GM19043 (cell line): ENCODE results near the gene MEGF6.

Experiments
- ATAC-seq: cut with Tn5 transposase; IDR thresholded peaks from one replicate; pipeline ENCODE4 v1.9.1; 2021; ENCODE audit warnings: low read depth; ENCODE audit not compliant: unreplicated experiment

MEGF6 gene

DNA sequence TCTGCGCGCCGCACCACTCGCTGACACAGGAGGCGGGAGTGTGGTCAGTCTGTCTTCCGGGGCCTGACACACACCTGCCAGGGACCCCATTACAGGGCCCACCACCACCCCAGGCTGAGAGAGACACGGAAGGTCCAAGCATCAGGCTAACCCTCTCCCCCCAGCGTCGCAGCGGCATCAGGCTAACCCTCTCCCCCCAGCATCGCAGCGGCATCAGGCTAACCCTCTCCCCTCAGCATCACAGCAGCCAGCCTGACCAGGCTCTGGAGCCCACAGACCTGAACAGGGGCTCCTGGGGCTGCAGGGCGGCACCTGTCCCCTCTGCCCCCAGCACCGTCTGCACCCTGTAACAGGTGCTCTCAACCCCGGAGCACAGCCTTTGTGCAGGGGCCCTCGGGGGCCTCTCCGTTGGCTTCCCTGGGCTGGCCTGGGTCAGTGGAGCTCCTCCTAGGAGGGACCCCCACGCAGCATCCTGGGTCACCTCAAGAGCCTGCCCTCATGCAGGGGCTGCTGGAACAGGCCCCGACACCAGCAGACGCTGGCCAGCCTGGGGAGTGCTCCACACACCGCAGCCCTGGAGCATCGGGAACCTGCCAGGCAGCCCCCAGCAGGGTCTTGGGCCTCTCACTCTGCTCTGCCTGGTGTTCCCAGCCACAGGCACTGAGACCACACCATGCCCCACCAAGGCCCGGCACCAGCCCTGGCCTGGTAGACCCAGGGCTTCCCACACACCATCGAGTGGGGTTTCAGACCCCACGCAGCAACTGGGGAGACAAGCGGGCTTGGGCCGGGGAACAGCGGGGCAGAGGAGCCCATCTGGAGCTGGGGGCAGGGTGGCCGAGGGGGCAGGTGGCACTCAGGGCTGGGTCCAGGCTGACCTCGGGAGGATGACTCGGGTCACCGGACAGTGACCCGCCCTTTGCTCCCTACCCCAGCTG is 67.0 kb downstream of the MEGF6 start:
- ATAC-seq: no peak

DNA sequence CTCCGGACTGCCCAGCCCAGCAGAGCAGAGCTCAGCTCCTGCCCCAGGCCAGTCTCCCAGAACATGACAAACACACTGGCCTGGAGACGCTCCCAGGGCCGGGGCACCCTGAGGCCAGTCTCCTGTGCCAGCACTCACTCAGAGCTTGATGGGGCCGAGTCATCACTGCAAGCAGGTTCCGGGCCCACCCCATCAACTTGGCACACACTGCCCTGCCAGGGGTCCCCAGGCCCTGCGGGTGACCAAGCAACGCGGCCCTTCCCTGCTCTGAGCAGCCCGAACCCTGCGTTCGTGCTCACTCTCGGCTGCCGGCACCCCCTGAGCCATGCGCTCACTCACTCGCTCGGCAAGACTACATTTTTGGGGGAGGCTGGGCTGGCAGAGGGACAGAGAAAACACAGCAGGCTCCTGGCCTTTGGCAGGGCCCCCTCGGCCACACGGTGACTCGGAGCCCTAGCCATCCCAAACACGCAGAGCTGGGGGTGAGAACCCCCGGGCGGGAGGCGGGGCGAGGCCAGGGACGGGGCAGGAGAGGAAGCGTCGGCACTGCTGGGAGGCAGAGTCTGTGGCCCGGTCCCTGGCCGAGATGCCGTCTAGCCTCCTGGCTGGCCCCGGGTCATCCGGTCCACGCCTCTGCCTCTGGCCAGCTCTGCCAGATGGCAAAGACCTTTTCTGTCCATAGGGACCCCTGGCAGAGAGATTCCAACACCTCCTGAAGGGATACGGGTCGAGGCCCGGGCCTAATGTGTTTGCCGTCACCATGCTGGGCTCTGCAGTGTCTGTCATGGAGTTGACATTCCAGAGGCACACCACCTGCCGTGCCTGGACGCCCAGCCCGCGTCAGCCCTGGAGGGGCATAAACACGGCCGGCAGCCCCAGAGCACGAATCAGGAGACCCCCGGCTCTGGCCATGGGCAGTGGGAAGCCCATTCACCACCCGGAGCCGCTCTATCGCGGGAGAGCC is 68.0 kb downstream of the MEGF6 start:
- ATAC-seq: no peak

DNA sequence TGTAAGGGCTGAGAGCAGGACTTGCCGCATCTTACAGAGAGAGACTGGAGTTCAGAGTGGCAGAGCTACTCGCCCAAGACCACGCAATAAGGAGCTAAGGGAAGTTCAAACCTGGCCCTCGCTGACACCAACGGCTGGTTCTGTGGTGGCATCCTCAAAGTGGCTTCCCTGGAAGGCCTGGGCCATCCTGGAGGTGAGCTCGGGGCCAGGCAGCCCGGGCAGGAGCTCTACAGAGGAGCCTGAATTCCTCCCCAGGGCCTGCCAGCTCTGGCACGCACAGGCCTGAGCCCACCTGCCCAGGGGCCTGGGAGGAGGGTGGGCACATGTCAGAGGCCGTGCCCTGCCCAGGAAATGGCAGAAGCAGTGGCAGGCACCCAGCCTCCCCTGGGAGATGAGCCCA is 68.6 kb downstream of the MEGF6 start:
- ATAC-seq: no peak

DNA sequence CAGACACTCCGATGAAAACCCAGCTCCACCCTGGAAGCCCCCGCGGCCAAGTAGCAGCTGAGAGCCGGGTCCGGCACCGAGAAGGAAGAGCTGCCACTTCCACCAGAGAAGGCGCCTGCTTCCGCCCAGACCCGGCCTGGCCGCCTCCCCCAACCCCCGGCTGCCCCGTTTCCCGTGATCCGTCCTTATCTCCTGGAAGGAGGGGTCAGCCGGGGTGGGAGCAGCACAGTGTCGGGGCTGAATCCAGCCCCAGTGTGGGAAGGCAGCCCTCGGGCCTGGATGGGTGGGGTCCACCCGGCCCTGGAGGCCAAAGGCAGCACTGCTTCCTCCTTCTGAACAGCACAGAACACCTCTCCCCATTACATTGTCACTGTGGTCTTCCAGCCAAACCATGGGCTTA is 69.4 kb downstream of the MEGF6 start:
- ATAC-seq: no peak

DNA sequence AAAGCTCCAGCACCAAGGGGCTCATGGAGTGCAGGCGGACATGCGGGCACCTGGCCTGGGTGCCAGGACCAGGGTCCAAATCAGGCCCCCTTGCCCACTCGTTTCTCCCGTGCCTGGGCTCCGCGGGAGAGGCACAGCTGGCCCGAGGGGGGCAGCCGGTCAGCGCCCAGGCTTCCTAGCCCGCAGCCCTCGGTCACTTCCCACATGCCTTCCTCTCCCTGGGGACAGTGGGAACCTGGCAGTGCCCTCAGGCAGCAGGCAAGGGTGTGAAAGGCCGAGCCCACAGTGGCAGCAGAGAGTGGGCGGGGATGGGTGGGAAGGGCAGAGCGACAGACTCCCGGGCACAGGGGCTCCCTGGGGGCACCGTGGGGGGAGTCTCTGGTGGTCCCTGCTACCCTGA is 69.8 kb downstream of the MEGF6 start:
- no peak for ATAC-seq

DNA sequence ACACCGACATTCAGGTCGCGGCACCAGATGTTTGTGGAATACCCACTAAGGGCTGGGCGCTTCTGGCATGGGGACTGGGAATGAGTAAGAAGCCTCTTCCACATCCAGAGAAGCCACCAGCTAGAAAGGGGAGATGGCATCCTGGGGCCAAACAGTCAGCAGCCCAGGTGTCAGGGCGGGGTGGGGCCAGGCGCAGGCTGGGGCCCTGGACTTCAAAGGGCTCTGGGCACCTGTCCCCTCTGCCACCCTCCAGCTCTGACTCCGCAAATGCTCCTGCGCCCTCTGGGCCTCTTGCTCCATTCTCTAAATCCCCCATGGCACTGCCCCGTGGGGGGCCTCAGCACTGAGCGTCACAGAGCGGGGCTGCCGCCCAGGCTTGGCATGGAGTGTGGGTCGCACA is 70.4 kb downstream of the MEGF6 start:
- ATAC-seq: no peak

DNA sequence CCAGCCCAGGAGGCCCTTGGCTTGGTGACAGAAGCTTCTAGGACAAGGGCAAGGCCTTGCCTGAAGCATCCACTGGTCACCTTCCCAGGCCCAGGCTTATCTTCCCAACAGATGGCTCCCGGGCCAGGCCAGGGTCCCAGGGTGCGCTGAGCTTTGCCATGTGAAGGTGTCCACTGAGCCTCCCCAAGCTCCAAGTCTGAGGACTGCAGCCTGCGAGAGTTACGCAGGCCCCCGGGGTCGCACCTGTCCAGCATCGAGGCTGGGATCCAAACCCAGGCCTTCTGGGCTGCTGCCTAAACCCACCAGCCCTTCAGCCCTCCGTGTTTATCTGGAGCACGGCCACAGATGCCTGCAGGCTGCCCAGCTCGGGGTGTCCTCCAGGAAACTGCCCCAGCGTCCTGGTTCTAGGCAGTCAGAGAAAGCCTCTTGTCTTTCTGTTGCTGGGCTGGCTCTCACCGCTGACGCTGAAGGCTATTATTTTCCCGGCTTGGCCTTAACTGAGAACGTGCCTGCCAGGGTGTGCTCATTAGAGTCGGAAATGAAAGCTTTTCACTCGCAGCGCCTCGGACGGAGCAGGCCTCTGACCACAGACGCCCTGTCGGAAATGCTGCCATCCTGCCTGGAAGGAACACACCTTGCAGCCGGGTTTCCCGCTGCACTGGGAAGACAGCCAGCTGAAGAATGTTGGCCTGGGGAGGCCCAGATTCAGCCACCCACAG is 71.4 kb downstream of the MEGF6 start:
- ATAC-seq: no peak

DNA sequence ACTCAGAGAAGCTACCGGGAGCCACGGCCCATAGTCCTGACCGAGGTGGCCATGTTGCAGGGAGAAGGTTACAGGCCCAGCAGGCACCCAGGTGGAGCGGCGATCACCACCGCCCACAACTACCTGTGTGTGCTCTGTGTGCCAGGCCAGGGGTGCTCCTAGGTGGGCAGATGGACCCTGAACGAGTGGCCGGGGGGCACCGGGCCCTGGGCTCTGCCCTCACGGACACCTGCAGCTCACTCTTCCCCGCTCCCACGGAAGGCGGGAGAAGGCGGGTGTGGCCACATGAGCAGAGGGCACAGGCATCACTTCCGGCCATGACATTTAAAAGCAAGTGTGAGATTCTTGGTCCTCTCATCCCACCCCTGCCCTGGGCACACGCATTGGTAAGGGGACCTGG is 73.9 kb downstream of the MEGF6 start:
- no peak for ATAC-seq

DNA sequence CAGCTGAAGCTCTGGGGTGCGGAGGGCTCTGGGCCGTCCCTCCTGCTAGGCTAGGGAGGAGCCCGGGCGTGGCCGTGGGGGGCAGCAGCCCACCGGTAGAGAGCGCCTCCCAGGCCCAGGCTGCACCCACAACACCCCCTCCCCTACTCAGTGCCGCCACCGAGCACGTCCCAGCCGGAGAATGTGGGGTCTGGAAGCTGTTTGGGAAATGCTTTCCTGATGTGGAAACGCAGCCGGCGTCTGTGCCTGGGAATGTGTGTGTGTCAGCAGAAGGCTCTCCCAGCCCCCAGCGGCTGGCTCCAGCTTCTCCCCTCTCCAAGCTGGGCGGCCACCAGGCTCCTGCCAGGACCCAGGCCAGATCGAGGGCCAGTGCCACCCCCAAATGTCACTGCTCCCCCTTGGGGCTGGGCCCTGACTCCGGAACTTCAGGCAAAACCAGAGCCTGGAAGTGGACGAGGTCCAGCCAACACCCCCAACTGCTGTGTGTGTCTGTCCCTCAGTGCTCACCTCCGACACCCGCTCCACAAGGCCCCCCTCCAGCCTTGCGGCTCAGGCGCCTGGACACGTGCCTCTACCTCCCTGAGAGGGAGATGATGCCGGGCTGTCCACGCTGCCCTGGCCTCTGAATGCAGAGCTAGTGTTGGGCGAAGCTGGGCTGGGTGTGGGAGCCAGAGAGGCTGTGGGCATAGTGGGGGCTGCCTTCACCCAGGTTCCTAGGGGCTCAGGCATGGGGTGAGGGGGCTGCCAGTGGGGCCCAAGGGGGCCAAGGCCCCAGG is 74.7 kb downstream of the MEGF6 start:
- no peak for ATAC-seq

DNA sequence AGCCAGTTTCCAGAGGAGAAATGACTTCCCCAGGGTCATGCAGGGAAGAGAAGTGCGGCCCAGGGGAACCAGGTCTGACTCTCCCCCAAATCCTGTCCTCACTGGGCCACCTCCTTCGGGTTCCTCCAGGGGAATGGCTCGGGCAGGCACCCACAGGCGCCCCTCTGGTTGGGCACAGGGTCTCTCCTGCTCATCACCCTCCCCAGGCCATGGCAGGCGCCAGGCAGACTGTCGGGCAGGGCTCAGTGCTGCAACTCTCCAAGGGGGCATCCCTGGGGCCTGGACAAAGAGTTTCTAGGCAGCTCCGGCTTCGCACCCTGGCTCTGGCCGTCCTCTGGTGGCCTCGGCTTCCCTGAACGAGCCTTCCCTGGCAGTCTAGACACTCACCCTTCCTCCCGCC is 75.6 kb downstream of the MEGF6 start:
- ATAC-seq: no peak

DNA sequence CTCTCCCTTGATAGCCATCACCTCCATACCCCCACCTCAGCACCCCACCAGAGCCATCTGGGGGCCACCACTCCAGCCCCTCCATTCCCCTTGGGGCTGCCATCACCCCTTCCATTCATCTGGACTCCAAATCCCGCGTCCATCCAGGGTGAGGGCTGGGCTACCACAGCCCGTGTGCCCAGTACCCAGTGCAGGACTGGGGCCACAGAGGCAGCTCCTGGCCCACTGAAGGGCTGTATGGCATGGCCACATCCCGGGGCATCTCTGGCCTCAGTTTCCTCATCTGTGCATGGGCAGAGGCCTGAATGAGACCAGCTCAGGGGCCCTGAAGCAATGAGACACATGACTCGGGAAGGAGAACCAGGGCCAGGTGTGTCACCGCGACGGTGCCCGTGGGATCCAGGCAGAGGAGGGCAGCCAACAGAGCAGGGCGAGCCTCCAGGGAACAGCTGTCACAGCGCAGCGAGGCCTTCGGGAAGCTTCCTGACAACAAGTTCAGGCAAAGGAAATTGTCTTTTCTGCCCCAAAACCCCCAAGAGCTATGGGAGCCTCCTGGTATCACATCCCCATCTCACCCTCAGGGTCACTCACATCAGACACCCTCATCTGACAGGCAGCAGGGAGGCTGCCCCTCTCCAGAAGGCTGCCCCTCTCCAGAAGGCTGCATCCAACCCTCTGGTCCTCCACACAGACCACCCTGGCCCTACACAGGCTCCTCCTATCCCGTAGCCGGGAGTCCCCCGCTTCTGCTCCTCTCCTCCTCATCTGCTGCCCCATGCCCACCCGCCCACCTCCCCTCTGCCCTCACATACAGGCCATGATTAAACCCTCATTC is 76.3 kb downstream of the MEGF6 start:
- no peak for ATAC-seq

DNA sequence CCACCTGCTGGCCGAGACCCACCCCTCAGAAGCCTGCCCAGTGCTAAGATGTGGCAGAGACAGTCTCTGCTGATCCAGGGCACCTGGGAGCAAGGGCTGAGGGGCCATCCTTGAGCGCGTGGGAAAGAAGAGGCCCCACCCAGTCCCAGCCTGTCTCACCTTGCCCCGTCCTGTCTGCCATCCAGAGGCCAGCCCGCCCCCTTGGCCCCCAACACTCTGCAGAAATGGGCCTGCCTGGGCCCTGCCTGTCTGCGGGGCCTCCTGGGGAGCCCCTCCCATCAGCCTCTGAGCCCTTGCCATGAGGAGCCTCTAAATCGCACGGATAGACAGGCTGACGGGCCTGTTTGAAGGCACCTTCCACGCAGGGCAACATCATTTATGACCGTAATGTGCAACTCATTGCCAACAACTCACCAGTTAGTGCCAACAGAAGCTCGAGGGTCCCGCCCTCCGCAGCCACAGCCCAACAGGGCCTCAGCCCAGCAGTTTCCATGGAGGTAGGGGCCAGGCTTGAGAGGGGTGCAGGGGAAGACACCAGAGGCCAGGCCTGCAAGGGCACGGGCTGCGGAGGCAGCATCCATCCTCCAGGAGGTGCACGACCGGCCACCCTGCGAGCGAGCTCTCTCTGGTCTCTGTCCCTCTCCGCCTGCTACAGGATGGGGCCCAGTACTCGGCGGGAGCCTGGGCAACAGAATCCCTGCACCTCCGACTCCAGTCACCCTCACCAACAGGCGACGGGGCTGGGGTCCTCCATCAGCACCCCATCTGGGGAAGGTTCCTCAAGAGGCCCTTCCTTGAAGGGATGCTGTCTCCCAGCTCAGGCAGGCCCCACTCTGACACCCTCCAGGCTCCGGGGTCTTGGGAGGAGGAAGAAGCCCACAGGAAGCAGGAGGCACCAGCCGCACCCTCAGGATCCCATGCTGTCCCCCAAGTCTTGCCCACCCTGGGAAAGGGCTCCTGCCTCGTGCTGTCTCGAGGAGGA is 78.0 kb downstream of the MEGF6 start:
- ATAC-seq: no peak

DNA sequence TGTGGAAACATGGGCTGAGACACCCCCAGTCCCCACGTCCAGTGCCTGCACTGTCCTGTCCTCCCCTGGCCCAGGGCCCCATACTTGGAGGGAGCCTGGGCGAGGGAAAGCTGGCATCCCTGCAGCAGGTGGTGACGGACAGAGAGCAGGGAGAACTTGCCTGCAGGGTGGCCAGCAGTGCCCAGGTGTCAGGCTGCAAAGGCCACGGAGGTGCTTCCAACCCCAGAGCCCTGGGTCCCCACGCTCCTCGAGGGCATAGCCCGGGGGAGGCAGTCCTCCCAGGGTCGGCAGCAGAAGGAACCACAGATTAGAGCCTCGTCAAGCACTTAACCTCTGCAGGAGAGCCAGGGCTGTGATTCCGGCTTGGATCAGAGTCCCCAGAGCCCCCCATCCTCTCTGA is 79.4 kb downstream of the MEGF6 start:
- no peak for ATAC-seq

DNA sequence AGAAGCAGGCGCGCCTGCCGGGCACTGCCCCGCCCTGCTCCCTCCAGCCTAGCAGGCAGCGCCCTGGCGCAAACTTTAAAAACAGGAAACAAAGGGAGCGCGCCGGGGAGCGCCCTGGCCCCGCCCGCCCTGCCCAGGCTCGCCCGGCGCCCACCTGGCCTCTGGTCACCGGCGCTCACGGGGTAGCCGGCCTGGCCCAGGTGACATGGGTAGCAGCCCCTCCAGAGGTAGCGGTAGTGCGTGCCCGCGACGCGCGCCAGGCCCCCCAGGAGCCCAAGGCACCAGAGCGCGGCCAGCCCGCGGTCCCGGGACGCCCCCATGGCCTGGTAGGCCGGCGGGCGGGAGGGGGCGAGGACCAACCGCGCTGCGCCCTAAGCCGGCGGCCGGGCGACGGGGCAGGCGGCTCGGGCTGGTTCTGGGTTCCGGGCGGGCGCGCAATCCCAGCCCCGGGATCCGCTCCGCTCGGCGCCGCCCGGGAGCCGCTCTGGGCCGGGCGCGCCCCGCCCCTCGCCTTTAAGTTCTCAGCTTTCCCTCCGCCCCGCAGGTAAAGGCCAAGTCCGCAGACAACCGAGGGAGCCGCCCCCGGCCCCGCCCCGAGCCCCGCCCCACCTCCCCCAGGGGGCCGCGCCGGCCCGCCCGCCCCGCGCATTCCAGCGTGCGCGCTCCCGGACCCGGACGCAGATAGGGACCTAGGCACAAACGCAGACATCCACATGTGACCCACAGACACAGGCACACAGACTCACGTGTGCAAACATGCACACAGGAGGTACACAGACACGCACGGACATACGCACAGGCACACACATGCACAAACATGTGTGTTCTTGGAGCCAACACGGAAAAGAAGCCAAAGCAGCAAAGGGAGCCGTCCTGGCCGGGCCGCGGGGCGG is 80.1 kb downstream of the MEGF6 start:
- ATAC-seq: no peak

DNA sequence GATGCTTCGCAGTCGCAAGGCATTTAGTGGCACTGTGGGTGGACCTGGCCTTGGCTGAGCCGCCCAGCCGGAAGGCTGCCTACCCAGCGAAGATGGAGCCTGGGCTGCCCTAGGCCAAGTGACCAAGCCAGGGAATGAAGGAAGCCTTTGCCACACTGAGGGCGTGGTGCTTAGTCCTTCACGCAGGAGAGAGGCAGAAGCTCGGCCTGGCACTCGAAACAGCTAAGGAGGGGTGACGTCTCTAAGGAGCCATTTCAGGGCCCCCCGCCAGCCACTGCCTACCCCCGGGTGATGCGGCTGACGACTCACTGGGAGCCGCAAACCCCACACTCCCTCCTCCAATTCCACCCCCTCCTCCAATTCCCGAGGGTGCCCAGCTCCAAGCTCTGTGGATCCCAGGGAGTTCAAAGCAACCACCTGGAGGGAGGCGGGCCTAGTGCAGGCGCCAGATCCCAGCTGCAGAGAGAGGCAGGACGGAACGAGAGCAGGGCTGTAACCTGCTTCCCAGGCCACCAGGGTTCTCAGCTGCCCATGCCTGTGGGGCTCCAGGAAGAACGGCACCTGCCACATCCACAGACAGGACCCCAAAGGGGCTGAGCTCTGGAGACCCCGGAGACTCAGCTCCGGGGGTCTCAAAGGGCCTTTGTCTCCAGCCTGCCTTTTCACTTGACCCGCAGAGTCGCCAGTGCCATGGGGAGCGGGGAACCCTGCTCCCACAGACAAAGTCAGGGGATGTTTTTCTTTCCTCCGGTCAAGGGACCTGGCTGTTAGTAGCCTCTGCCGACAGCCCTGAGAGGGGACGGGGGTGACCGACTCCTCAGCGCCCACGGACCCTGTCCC is 81.0 kb downstream of the MEGF6 start:
- ATAC-seq: no peak

DNA sequence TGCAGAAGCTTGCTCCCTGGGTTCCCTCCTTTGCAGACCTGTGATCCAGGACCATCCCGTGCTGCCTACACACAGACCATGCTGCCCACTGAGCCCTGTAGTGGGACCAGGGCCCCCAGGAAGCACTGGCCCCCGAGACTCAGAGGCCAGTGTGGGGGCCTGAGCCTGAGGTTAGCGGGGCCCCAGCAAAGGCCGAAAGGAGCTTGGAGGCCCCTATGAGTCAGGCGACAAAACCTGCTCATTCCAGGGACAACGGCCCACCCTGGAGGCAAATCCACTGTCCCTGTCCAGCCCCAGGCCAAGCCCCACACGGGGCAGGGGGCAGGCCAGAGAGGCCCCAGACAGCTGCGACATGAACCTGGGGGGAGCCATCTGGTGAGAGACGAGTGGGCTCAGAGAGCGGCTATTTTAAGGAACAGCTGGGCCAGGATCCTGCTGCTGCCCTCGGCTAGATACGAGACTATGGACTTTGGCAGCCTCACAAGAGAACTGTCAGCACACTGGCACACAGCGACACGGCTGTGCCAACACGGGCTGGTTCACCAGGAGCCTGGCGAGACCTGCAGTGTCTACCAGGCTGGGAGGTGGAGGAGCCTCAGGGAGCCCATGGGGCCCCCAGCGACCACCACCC is 82.1 kb downstream of the MEGF6 start:
- ATAC-seq: no peak
